ENCODE measurements around the gene MPG. TPM values are rescaled to one million over a fixed set of nuclear protein-coding genes. Genes with fewer than 3 reads are reported as not detected.

Gene MPG
- total and polyA plus RNA-seq, 10 of the 15 experiments (the other 5 are each of a cell fraction or from before 2014, with no cell fraction given) = 0.32 to 193 (median 55.7) TPM

- ChIA-PET RAD21 (ENCODE audit: unreplicated experiment) (no interaction called here), SMC1A (ENCODE audit: uncharacterized antibody, unreplicated experiment) (no interaction called here), CTCF (interaction anchor here (1.0 kb wide), 1 partner anchor 12 kb away, joined by 3 read pairs; no protein-coding TSS in a partner anchor), POLR2A (interaction anchor here (0.7 kb wide), 1 partner anchor 177 kb away, joined by 3 read pairs; no protein-coding TSS in a partner anchor)
- Histone ChIP-seq H3K9me3 (replicated peaks; ENCODE audit: control insufficient read depth, insufficient read depth, low read length) (no peaks in the 10 kb centered on the region; the same call in 2 of the 3 replicates), H3K4me3 (peak overlapping the region; percentile 54; the same call in 1 of the 2 replicates), H3K79me2 (ENCODE audit: control insufficient read depth, insufficient read depth, low read length) (peaks cover 48% of the 10 kb centered on the region), H3K27me3 (replicated peaks in 1 of 2; ENCODE audit: control insufficient read depth in 2 of 2, insufficient read depth in 2 of 2, low read length in 1 of 2) (no peaks in the 10 kb centered on the region), H3K9ac (ENCODE audit: control insufficient read depth, insufficient read depth, low read length) (no peak overlapping the region), H3K36me3 (ENCODE audit: control insufficient read depth in 2 of 2, insufficient read depth in 2 of 2, low read length in 1 of 2) (peaks cover 4 to 5% of the 10 kb centered on the region in 2 experiments), H3K4me2 (ENCODE audit: control insufficient read depth, insufficient read depth) (peak overlapping the region; percentile 67), H3K27ac (ENCODE audit: control insufficient read depth, insufficient read depth) (no peak overlapping the region), H2AFZ (ENCODE audit: control insufficient read depth, low read depth, low read length) (no peak overlapping the region), H4K20me1 (ENCODE audit: control insufficient read depth, insufficient read depth) (no peaks in the 10 kb centered on the region), H3K4me1 (ENCODE audit: control insufficient read depth, insufficient read depth, low read length) (no peaks in the 10 kb centered on the region)
- 88% methylated on average over 15 of the region's 15 CpGs for WGBS (ENCODE audit: insufficient coverage, insufficient replicate concordance, low lambda C conversion rate, missing lambda C conversion rate)
- intact Hi-C loops (cut with micrococcal nuclease; ENCODE audit: unreplicated experiment) = no loop called here
- no peak for FAIRE-seq
- TSS peak; percentile 79 for BruUV-seq (replicated peaks)
- in situ Hi-C loops (cut with MboI) = no loop called here
- ATAC-seq = no peak
- no peak for TF ChIP-seq EED (IDR thresholded peaks at IDR 0.05; ENCODE audit: low read depth)
- 0 out of 2 replicates have a peak, but pooled peaks have one; percentile 33 for TF ChIP-seq MEF2A (IDR thresholded peaks at IDR 0.05; ENCODE audit: insufficient read depth, low read depth, low read length)
- TF ChIP-seq ATF7 (IDR thresholded peaks at IDR 0.05; ENCODE audit: low read depth) = peak; percentile 57
- no peak for DNase-seq (ENCODE audit: low read depth, low spot score)
Observed at GRCh38 chr16:50769-51591, 27.0 kb upstream of the MPG start.

Data from GM12878 (cell line).